ENCODE data around the gene CREB3L1. TPM values are rescaled to one million over a fixed set of nuclear protein-coding genes. Genes with fewer than 3 reads are reported as not detected.

CREB3L1 gene
- total RNA-seq, 2 donors from 2014 or later: not detected

DNA sequence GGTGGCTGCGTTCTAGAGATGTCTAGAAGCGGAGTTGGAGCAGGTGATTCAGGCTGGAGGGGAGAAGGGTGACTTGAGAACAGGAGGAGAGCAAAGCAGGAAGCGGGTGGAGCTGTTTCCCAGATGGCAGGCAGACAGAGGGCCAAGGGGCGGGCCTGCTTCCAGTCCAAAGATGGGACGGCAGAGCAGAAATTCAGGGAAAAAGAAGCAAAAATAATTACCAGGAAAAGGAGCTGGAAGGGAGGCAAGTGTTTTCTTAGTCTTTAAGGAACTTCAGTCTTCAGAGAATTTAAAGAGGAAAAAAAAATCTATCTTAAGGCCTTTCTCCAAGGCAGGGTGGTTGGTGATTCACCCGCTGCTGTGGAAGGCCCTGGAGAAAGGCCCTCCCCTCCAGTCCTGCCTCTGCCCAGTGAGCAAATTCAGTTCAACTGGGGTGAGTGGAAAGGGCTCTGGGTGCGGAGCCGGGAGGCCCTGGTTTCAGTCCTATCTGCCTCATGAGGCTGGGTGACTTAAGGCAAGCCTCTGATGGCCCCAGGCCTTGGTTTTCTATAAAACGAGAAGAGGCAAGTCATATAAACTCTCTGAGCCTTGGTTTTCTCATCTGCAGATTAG lies 4.5 kb upstream of the CREB3L1 start:
- Mint-ChIP-seq H3K4me1 (ENCODE audit: low read depth in 2 of 2) (no peaks in the 10 kb centered on the region), H3K27ac (no peak overlapping the region), H3K9me3 (no peaks in the 10 kb centered on the region), H3K36me3 (no peaks in the 10 kb centered on the region), H3K4me3 (no peak overlapping the region), H3K27me3 (peaks cover 11 to 16% of the 10 kb centered on the region in 2 donors)
- DNase-seq (ENCODE audit: low spot score) (no peak), ATAC-seq (no peak)

DNA sequence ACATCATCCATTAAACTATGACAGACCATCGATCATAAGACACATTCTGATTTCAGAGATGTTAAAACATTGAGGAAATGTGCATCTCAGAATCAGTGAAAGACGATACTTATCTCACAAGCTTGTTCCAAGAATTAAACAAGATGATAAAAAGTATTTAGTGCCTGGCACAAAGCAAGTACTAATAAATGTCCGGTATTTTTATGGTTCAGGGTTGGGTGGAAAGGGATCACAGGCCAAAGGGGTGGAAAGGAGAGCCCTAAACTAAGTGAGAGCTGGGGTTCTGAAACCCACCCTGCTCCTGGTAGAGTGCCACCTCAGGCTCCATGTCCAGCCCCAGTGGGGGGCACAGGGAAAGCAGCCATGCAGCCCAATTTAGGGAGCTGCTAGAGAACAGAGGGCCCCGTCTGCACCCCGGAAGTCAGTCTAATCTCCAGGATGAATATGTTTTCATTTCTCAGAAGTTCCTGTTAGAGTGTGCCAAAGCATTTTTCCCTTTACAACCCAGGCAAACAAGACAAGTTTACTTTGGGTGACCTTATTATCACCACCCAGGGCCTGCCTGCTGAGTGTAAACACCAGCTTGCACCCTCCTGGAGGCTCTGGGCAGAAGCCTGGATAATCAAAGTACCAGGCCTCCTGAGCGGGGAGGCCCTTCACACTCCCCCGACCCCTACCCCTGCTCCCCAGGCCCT lies 3.8 kb upstream of the CREB3L1 start:
- Mint-ChIP-seq H3K4me1 (ENCODE audit: low read depth in 2 of 2) (peaks cover 0 to under 1% of the 10 kb centered on the region in 2 donors), H3K36me3 (no peaks in the 10 kb centered on the region), H3K27ac (no peak overlapping the region), H3K4me3 (no peak overlapping the region), H3K9me3 (no peaks in the 10 kb centered on the region), H3K27me3 (peaks cover 10 to 16% of the 10 kb centered on the region in 2 donors)
- peak; percentile 45 for DNase-seq (ENCODE audit: low spot score)
- ATAC-seq: no peak

DNA sequence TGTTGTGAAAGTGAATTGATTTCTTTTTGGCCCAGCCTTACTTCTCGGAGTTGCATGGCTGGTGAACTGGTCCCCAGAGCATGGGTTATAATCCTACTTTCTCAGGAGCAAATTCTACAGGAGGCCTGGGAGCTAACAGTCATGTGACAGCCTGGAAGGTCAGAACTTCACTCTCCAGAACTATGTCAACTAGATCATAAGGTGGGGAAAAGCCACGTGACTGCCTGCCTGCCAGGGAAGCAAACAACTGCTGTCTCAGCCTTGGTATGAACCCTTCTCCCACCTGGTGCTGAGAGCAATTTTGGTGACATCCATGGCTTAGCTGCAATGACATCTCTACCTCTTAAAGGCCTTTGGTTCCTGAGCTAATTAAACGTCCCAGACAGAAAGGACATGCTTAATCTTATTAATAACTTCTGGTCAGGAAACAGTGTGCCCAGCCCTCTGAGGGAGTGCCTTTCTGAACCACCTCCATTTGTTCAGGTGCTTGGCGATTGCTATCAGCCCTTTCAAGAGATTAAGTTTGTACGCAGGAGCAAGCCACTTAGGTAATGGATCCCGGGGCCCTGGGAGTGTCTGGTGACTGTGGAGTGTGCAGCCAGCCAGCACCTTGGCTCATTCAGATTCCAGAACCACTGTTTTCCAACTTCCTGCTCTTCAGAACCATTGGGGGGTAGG lies 1.4 kb upstream of the CREB3L1 start:
- peaks cover 0 to 7% of the 10 kb centered on the region in 2 donors for H3K4me1 Mint-ChIP-seq (ENCODE audit: low read depth in 2 of 2)
- H3K9me3 Mint-ChIP-seq: no peaks in the 10 kb centered on the region
- DNase-seq (ENCODE audit: low spot score): no peak
- peaks cover 25 to 27% of the 10 kb centered on the region in 2 donors for H3K27me3 Mint-ChIP-seq
- no peak overlapping the region for H3K4me3 Mint-ChIP-seq
- no peak for ATAC-seq
- H3K27ac Mint-ChIP-seq: no peak overlapping the region
- no peaks in the 10 kb centered on the region for H3K36me3 Mint-ChIP-seq

DNA sequence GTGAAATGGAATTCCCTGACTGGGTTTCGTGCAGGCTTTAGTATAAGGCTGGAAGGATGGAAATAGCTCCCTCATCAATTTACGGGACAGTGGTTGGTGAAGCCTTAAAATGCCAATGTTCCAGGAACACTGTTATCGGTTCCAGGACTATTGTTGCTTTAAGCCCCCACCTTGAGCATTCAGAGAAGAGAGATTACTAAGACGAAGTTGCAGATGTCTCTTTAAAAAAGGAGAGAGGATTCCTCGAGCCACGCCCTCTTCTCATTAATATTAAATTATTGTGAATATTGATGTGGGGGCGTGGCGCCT lies 195 bp upstream of the CREB3L1 start:
- DNase-seq (ENCODE audit: low spot score): no peak
- Mint-ChIP-seq H3K27me3 (peaks cover 25 to 28% of the 10 kb centered on the region in 2 donors), H3K4me1 (ENCODE audit: low read depth in 2 of 2) (peaks cover 0 to 7% of the 10 kb centered on the region in 2 donors), H3K27ac (no peak overlapping the region), H3K9me3 (no peaks in the 10 kb centered on the region), H3K36me3 (no peaks in the 10 kb centered on the region), H3K4me3 (no peak overlapping the region)
- ATAC-seq: no peak

DNA sequence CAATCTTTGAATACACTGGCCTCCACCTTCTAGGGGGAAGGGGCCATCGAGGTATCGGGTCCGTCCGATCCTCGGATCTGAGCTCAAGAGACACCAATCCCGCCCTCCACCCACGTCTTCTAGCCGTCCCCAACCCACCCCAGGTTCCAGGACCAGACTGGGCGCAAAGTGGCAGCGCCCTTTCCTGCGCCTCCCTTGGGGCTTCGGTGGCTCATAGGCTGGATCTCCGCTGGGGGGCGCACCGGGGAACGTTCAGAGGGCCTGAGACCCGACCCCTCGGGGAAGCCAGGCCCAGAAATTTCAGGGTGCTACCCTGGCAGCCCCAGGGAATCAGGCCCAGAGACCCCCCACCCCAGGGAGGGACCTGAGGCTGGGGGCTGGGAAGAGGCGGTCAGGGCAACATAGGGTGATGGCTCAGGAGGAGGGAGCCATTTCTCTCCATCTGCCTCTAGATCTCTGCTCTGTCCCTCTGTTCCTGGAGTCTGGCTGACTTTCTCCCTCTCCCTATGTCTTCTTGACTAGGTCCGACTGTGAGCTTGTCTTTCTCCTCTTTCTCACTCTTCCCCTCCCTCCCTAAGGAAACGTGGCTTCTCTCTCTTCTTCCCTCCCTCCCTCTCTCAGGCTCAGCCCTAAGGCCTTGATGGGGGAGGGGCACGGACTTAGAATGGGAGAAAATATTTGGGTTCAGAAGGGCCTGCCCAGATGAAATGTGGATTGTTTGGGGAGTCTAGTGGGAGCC lies 1.1 kb downstream of the CREB3L1 start:
- no peaks in the 10 kb centered on the region for H3K9me3 Mint-ChIP-seq
- ATAC-seq (no peak), DNase-seq (ENCODE audit: low spot score) (peak; percentile 60)
- H3K27me3 Mint-ChIP-seq: peaks cover 28 to 34% of the 10 kb centered on the region in 2 donors
- no peaks in the 10 kb centered on the region for H3K36me3 Mint-ChIP-seq
- H3K4me1 Mint-ChIP-seq (ENCODE audit: low read depth in 2 of 2): peaks cover 0 to 7% of the 10 kb centered on the region in 2 donors
- no peak overlapping the region for H3K27ac Mint-ChIP-seq
- H3K4me3 Mint-ChIP-seq: no peak overlapping the region

DNA sequence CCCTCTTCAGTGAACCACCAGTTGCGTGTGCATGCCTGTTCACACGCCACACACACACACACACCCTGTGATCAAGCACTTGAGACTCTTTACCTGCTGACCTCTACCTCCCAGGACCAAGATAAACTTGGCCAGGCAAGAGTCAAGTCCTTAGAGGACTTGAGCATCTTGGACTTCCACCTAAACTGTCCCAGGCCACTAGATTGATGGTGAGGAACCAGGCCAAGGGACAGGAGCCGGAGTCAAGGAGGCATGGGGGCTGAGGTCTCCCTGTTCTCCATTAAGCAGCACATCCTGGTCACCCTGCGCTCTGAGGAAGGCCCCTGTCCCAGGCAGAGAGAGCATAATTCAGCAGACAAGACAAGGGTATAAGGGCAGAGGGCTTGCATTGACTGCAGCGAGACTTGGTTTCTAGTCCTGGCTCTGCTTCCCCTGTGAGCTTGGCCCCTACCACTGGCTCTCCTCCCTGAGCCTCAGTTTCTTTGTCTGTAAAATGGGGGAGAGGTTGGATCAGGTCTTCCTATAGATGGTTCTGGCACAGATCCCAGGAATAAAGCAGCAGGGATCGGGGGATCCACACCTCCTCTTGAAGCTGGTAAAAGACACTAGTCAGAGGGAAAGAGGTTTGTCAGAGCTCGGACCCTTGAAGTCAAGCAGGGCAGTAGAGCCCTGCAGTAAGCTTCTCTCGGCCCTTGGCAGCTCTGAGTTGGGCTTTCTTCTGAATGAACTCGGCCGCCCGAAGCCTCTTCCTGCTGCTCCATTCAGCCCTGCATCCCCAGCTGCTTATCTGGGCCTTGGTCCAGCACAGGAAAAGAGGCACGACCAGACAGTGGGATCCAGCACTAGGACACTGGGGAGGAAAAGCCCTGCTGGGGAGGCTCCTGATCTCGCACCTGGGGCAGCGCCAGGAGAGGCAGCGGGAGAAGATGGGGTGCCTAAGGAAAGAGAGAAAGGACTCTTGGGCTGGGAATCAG lies 2.0 kb downstream of the CREB3L1 start:
- Mint-ChIP-seq H3K4me1 (ENCODE audit: low read depth in 2 of 2) (peaks cover 0 to 7% of the 10 kb centered on the region in 2 donors), H3K27me3 (peaks cover 28 to 34% of the 10 kb centered on the region in 2 donors), H3K9me3 (no peaks in the 10 kb centered on the region), H3K4me3 (no peak overlapping the region), H3K36me3 (no peaks in the 10 kb centered on the region), H3K27ac (no peak overlapping the region)
- peak in 1 of 2 donors; percentile 28 for ATAC-seq
- peak; percentile 41 for DNase-seq (ENCODE audit: low spot score)

DNA sequence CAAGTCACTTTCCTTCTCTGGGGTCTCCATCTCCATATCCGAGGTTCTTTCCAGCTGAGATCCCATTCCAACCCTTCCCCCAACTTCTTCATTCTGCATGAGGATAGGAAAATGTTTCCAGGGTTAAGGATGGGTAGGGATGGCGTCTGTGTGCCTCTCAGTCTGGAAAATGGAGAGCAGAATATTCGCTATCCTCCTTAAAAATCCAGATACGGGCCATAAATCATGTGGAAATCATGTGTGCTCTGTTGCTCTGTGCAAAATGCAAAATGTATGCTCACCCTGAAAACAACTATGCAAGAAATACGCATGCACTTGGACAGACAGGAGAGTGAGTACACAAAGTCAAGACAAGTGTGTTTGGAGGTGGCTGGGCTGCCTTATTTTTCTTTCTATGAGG lies 3.2 kb downstream of the CREB3L1 start:
- Mint-ChIP-seq H3K4me3 (no peak overlapping the region), H3K9me3 (no peaks in the 10 kb centered on the region), H3K4me1 (ENCODE audit: low read depth in 2 of 2) (peaks cover 0 to 7% of the 10 kb centered on the region in 2 donors), H3K36me3 (no peaks in the 10 kb centered on the region), H3K27me3 (peaks cover 28 to 35% of the 10 kb centered on the region in 2 donors), H3K27ac (no peak overlapping the region)
- no peak for DNase-seq (ENCODE audit: low spot score)
- ATAC-seq: no peak

DNA sequence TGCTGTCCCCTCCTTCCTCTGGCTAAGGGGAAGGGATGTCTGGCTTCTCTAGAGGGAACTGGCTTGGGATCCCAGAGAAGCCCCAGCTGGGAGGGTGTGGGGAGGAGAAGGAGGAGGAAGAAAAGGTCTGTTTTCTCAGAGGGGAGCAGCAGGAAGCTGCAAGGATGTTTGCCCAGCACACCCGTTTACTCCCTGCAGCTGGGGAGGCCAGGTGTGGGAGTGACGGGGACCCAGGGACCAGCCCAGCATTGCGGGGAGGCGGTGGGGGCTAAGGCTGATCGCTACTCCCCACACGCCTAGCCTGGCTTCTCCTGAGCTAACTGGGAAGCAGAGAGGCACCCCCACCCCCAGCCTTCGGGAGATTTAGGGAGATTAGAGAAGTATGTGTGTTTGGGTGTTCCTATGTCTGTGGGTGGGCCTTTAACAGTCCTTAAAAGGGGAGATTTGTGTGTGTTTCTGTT lies 3.9 kb downstream of the CREB3L1 start:
- H3K27ac Mint-ChIP-seq: no peak overlapping the region
- peaks cover 30 to 40% of the 10 kb centered on the region in 2 donors for H3K27me3 Mint-ChIP-seq

DNA sequence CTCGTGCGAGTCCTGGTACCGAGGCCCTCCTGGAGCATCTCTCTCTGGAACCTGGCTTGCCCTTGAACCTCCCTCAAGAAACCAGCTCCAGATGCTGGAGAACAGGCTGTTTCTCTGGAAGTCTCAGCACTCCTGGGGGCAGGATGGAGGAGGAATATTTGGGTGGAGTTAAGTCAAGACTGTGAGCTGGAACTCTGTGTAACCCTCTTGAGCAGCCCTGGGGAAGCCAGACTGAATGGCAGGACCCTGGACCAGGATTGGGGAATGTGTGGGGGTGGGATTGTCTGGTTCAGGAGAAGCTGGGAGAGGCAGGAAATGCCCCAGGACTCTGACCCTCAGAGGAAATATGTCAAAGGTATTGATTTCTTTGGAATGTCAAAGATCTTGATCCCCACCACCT lies 7.7 kb downstream of the CREB3L1 start:
- Mint-ChIP-seq H3K9me3 (no peaks in the 10 kb centered on the region), H3K4me3 (no peak overlapping the region), H3K36me3 (no peaks in the 10 kb centered on the region), H3K27ac (no peak overlapping the region), H3K4me1 (ENCODE audit: low read depth in 2 of 2) (no peaks in the 10 kb centered on the region), H3K27me3 (peaks cover 16 to 20% of the 10 kb centered on the region in 2 donors)
- ATAC-seq (no peak), DNase-seq (ENCODE audit: low spot score) (no peak)

More for the DNA sequence above, 3.9 kb downstream of the CREB3L1 start:
- peaks cover 0 to 7% of the 10 kb centered on the region in 2 donors for H3K4me1 Mint-ChIP-seq (ENCODE audit: low read depth in 2 of 2)
- ATAC-seq (no peak), DNase-seq (ENCODE audit: low spot score) (peak; percentile 37)
- H3K4me3 Mint-ChIP-seq: no peak overlapping the region
- no peaks in the 10 kb centered on the region for H3K36me3 Mint-ChIP-seq
- H3K9me3 Mint-ChIP-seq: no peaks in the 10 kb centered on the region

DNA sequence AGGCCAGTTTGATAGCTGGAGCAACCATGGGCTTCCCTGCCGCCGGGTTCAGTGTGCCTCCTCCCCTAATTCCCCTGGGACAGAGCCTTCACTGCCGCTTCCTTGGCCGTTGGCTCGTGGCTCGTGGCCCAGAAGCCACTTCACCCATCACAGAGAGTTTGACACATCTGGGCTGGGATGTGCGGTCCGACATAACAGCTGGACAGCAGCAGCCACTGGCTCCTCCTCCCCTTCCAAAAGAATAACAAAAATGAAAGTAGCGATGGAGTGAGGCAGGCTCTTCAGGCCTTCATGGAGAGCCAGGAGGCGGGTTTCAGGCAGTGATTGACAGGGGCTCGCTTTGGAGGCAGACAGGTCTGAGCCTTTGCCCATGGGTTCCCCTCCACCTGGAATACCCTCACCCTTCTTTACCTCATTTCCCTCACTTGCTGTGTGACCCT lies 8.2 kb downstream of the CREB3L1 start:
- peaks cover 13 to 20% of the 10 kb centered on the region in 2 donors for H3K27me3 Mint-ChIP-seq
- no peaks in the 10 kb centered on the region for H3K9me3 Mint-ChIP-seq
- ATAC-seq: no peak
- H3K4me1 Mint-ChIP-seq (ENCODE audit: low read depth in 2 of 2): no peaks in the 10 kb centered on the region
- DNase-seq (ENCODE audit: low spot score): no peak
- no peaks in the 10 kb centered on the region for H3K36me3 Mint-ChIP-seq
- H3K27ac Mint-ChIP-seq: no peak overlapping the region
- no peak overlapping the region for H3K4me3 Mint-ChIP-seq

DNA sequence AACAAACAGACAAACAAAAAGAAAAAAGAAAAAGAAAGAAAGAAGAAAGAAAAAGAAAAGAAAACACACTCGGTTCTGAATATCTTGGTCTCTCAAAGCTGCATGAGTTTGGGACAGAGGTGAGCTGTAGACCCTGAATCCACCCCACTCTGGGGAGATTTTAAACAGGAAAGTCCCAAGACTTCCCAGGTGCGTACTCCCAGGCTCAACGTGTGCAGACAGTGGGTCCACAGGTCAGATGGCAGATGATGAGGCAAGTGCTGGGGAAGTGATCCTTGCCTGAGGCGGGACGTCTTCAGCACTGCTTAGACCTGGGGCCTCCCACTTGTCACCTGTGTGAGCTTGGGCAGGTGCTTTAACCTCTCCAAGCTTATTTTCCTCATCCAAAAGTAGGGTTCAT lies 9.3 kb downstream of the CREB3L1 start:
- DNase-seq (ENCODE audit: low spot score): no peak
- no peak overlapping the region for H3K27ac Mint-ChIP-seq
- H3K27me3 Mint-ChIP-seq: peaks cover 10 to 20% of the 10 kb centered on the region in 2 donors
- H3K4me3 Mint-ChIP-seq: no peak overlapping the region
- no peaks in the 10 kb centered on the region for H3K36me3 Mint-ChIP-seq
- H3K4me1 Mint-ChIP-seq (ENCODE audit: low read depth in 2 of 2): no peaks in the 10 kb centered on the region
- H3K9me3 Mint-ChIP-seq: no peaks in the 10 kb centered on the region
- no peak for ATAC-seq

DNA sequence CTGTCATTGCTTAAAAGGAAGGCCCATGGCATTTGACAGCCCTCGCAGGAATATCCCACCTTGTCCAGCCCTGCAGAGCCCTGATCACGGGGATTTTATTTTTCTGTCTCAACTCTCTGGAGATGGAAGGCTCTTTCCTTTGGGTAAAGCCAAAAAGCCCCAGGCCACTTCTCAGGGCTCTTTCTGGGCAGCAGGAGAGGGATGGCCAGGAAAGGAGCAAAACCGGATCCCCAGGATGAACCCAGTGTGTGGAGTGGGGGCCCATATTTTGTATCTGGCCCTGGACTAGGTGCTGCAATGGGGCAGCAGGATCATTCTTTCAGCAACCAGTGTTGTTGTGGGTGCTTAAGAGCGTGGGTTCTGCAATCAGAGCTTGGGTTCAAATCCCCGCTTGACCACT lies 11.0 kb downstream of the CREB3L1 start:
- H3K36me3 Mint-ChIP-seq: no peaks in the 10 kb centered on the region
- H3K27me3 Mint-ChIP-seq: peaks cover 8 to 13% of the 10 kb centered on the region in 2 donors
- H3K9me3 Mint-ChIP-seq: no peaks in the 10 kb centered on the region
- H3K4me1 Mint-ChIP-seq (ENCODE audit: low read depth in 2 of 2): no peaks in the 10 kb centered on the region
- no peak overlapping the region for H3K27ac Mint-ChIP-seq
- no peak overlapping the region for H3K4me3 Mint-ChIP-seq
- DNase-seq (ENCODE audit: low spot score) (no peak), ATAC-seq (no peak)

DNA sequence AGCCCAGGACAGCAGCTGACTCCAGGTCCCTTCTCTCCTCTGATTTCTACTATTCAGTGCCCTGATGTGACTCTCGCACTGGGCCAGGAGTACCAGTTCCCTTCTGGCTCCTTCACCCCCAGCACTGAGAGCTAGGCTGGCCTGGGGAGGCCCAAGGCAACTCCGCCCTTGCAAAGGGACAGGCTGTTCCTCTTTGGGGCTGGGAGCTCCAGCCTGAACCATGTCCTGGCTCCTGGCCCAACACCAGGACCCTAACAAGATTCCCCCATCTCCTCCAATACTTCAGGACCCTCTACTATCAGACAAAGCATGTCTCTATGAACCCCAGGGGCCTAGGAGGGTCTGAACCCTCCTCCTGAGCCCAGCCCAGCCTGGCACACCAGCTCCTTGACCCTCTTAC lies 12.5 kb downstream of the CREB3L1 start:
- H3K36me3 Mint-ChIP-seq: no peaks in the 10 kb centered on the region
- no peaks in the 10 kb centered on the region for H3K9me3 Mint-ChIP-seq

More for the DNA sequence above, 12.5 kb downstream of the CREB3L1 start:
- Mint-ChIP-seq H3K27ac (no peak overlapping the region), H3K4me3 (no peak overlapping the region), H3K27me3 (peaks cover 11 to 13% of the 10 kb centered on the region in 2 donors), H3K4me1 (ENCODE audit: low read depth in 2 of 2) (no peaks in the 10 kb centered on the region)
- ATAC-seq (no peak), DNase-seq (ENCODE audit: low spot score) (no peak)
